NCI-H226 (cell line): ENCODE measurements around the gene COL15A1.
"Not testable (repeated sequence)": the region's sequence is repeated elsewhere in the genome, so short reads cannot be mapped to it uniquely, and the experiment has no call there.

Experiments used
- DNase-seq: peaks from one replicate; pipeline ENCODE4 v3.0.0-alpha.2; 2015

The COL15A1 gene

GRCh38 chr9:99092643-99093491, 149.2 kb downstream of the COL15A1 start:
- DNase-seq = no peak

DNA sequence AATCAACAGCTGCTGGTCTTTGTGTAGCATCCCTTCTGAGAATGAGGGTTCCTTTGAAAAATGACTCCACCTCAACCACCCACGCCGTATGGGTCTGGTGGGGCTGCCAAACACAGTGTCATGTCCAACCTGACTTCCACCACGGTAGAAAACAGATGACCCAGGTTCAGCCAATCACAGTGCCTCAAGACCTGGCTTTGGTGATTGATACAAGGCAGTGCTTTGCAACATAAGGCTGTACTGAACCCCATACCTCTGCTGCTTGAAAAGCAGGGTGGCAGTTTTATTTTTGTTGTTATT, 149.7 kb downstream of the COL15A1 start:
- DNase-seq = no peak

DNA sequence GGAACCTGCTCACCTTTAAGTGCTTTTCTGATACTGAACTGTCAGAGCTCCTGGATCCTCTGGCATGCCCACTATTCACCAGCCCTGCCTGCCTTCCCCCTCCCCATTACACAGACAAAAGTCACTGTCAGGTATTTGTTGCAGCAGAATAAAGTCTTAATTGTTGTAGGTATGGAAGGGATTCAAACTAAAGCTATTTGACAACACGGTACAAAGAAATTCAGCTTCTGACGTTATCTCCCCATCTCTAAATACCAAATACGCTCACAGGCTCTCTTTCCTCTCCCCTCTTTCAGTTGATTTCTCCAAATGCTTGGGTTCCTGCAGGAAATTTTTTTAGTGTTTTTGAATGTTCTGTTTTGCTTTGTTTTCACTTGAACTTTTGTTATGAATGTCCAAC, 151.9 kb downstream of the COL15A1 start:
- DNase-seq = no peak

- no peak for DNase-seq
Measured at GRCh38 chr9:99096409-99096808, 152.7 kb downstream of the COL15A1 start.

DNA sequence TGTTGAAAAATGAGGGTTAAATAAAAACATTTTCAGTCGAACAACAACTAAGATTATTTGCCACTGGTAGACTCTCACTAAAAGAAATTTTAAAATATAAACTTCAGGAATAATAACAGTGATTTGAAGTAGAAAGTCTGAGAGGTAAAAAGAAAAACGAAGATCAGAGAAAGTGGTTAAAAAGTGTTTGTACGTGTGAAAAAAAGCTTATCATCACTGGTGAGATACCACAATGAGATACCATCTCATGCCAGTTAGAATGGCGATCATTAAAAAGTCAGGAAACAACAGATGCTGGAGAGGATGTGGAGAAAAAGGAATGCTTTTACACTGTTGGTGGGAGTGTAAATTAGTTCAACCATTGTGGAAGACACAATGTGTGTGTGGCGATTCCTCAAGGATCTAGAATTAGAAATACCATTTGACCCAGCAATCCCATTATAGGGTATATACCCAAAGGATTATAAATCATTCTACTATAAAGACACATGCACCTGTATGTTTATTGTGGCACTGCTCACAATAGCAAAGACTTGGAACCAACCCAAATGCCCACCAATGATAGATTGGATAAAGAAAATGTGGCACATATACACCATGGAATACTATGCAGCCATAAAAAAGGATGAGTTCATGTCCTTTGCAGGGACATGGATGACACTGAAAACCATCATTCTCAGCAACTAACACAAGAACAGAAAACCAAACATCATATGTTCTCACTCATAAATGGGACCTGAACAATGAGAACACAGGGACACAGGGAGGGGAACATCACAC, 156.3 kb downstream of the COL15A1 start:
- DNase-seq = not testable (repeated sequence)

DNA sequence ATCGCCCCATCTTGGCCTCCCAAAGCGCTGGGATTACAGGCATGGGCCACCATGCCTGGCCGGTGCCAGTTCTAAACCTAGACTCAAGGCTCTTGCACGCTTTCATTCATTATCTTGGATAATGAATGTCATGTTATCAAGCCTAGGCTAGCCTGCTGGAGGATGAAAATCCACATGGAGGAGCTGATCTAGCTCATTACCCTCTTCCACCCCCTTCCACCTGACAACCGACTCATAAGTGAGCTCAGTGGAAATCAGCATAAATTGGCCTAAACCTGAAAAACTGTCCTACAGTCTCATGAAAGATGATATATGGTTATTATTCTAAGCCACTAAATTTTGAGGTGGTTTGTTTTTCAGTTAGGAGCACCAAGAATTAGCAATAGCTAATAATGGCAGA, 157.6 kb downstream of the COL15A1 start:
- no peak for DNase-seq

GRCh38 chr9:99101812-99102211, 158.1 kb downstream of the COL15A1 start:
- DNase-seq = no peak

- no peak for DNase-seq
Measured at GRCh38 chr9:99103054-99103895, 159.6 kb downstream of the COL15A1 start.

- DNase-seq = no peak
Measured at GRCh38 chr9:99103901-99104458, 160.3 kb downstream of the COL15A1 start.

DNA sequence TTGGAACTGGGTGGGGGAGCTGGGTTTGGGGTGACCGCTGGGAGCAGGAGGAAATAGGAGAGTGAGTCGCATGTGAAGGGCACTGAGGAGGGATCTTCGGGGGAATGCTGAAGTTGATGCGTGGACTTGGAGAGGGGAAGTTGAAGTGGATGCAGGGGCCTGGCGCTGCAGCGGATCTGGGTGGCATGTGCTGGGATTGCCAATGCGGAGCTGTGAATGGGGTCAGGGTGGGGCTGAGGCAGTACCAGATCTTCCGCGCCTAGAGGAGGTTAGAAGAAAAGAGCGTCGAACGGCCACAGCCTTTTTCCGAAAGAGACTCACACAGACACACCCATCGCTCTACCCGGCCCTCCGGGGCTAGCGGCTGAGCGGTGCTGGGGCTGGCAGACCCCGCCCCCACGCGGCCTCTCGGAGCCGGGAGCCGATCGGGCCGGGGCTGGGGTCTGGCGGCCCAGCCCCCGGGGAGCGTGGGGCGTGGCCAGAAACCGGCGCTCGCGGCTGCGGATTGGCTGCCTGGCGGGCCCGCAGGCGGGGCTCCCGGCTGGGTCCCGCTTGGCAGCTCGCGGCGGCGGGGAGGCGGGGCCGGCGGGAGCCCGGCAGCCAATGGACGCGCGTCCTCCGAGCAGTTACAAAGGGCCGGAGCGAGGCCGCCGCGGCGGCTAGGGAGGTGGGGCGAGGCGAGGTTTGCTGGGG, 160.9 kb downstream of the COL15A1 start, which contains the start of gene TGFBR1:
Gene TGFBR1 (plus strand): TSS at position 655 of the 693 bp plus-strand sequence. CDS start 93 bp downstream, outside the sequence.
- DNase-seq = peak; percentile 89

- DNase-seq = peak; percentile 75
Measured at GRCh38 chr9:99105152-99106043, 161.7 kb downstream of the COL15A1 start.

DNA sequence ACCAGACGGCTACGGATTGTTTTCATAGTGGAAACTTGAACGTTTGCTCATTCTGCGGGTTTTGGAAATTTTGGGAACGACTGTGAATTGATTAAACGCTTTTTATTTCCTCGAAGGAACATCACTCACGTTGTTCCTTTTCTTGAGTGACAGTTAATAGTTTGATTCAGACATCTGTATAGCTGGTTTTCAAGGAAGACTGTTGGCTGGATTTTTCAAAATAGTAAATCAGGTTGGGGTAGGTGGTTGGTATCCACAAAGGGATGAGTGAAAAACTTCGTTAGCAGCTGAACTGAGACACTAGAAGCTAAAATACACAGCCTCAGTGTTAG, 162.3 kb downstream of the COL15A1 start:
- no peak for DNase-seq

DNA sequence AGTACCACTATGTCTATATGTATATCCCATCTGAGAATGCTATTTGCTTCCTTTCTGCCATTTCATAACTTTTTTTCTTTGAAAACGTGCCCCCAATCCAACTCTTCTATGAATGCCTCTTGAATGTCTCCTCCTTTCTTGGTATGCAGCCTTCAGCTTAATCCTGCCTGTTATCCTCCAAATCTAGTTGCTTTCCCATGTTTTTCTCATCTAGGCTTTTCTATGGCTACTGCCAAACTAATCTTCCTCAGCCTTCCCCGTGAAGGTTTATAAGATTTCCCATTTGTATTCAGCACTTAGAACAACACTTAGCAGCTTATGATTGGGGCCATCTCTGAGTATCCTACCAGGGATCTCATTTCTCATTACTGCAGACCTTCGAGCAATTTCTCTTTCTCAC, 163.7 kb downstream of the COL15A1 start:
- no peak for DNase-seq

DNA sequence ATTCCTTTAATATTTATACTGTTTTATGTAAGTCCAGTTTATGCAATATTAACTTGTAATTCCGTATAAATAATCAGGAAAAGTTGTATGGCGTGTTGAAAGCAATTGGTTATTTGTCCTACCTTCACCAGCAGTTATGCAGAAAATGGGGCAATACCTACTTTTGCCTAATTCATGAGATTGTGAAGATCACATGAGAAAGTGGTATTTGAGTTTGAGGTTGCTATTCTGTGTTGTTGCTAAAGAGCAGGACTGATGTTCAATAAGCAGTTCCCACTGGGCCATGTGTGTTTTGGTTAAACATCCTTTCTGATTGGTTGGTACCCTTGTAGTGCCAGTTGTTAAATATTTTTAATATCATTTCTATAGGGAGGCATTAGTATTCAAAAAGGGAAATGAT, 164.4 kb downstream of the COL15A1 start:
- DNase-seq = no peak

- DNase-seq = peak; percentile 40
Measured at GRCh38 chr9:99109522-99109921, 165.8 kb downstream of the COL15A1 start.

DNA sequence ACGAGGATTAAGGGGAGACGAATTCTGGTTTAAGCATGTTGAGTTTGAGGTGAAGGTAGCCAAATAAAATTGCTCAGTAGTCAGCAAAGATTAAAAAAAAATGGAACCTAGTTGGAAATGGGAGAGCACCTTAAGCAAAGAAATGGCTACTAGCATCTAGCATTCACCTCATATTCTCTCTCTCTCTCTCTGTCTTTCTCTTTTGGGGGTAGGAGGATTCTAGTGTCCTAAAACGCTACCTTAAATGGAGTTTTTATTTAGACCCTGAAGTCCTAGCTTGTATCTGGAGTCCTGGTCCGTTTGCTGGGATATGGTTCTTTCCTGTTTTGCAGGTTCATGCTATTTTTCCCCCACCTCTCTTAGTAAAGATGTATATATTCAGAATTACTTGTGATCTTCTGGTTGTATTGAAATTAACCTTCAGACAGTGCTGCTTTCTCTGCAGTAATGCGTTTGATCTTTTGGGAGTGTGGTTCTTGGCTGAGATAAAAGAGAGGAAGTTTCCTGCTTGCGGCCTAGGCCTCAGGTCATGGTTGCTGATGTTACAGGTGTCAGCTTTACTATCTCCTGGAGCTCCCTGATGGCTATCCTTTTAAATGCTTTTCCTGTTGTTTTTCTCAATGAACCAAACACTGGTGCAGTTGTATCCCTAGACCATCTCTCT, 169.2 kb downstream of the COL15A1 start:
- DNase-seq = no peak

GRCh38 chr9:99113414-99114048, 169.8 kb downstream of the COL15A1 start:
- DNase-seq = no peak

- no peak for DNase-seq
Measured at GRCh38 chr9:99114049-99114440, 170.3 kb downstream of the COL15A1 start.

- no peak for DNase-seq
Measured at GRCh38 chr9:99114846-99115500, 171.3 kb downstream of the COL15A1 start.

GRCh38 chr9:99116003-99116411, 172.3 kb downstream of the COL15A1 start:
- no peak for DNase-seq
